ENCODE results near the gene CLDND1.

DNA sequence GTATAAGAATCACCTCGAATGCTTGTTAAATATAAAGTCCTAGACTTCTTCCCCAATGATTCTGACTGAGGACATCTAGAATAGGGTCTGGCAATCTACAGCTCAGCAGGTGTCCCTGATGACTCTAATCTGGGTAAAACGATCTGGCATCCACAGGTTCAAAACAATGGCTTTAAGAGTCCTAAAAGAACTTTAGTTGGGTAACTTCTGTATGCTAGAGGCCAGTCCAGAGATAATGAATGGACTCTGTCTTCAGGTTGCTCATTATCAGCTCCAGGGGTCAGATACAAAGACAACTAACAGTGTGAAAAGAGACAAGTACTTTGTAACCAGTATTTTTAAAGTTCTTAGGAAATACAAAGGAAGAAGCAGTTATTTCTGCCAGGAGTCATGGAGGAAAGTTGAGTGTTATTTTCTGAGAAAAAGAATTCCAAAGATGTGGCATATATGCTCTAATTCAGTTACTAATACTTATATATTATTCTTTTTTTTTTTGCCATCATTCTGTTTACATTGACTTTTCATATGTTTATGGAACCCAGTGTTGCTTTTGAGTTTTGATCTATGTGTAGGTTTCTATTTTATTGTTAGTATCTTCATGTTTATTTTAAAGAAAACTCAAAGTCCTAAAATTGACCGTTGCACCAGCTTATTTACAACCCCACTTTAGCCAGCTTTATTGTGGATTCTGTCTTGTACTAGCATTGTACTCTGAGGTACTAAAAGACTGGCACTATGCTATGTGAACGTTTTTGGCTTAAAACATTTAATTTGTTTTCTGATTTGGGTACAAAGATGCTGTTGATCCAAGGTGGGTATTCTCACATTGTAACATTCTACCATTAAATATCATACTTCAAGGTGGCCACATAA, 6.0 kb upstream of the CLDND1 start:
- TF ChIP-seq, protein P1, sequence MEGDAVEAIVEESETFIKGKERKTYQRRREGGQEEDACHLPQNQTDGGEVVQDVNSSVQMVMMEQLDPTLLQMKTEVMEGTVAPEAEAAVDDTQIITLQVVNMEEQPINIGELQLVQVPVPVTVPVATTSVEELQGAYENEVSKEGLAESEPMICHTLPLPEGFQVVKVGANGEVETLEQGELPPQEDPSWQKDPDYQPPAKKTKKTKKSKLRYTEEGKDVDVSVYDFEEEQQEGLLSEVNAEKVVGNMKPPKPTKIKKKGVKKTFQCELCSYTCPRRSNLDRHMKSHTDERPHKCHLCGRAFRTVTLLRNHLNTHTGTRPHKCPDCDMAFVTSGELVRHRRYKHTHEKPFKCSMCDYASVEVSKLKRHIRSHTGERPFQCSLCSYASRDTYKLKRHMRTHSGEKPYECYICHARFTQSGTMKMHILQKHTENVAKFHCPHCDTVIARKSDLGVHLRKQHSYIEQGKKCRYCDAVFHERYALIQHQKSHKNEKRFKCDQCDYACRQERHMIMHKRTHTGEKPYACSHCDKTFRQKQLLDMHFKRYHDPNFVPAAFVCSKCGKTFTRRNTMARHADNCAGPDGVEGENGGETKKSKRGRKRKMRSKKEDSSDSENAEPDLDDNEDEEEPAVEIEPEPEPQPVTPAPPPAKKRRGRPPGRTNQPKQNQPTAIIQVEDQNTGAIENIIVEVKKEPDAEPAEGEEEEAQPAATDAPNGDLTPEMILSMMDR (IDR thresholded peaks at IDR 0.05): no peak
- TF ChIP-seq EP300 (IDR thresholded peaks at IDR 0.05): no peak
- TF ChIP-seq POLR2A (IDR thresholded peaks at IDR 0.05): no peak

Data from ovary (tissue), 3 donors.